Peyer's patch (tissue), 4 donors: Measurements from ENCODE around the gene SPDYE2. TPM values are rescaled to one million over a fixed set of nuclear protein-coding genes. Genes with fewer than 3 reads are reported as not detected.
"Not testable (repeated sequence)": the region's sequence is repeated elsewhere in the genome, so short reads cannot be mapped to it uniquely, and the experiment has no call there.

ENCODE experiments used
- DNase-seq, 3 donors: peaks; one replicate each; pipeline ENCODE4 v3.0.0-alpha.2; 2017 to 2019
- H3K27ac ChIP-seq, 4 donors: fragments of 200-600 bp; sonication (generic); one replicate each; pipeline ENCODE4 v1.5.1; 2016 to 2019
- H3K27me3 ChIP-seq, 2 donors: fragments of 200-600 bp; sonication (generic); one replicate each; pipeline ENCODE4 v1.5.1; 2019
- H3K36me3 ChIP-seq, 3 donors: fragments of 200-600 bp; sonication (generic); one replicate each; pipeline ENCODE4 v1.5.1; 2016 to 2019
- H3K4me1 ChIP-seq, 4 donors: fragments of 200-600 bp; sonication (generic); one replicate each; pipeline ENCODE4 v1.5.1; 2016 to 2019
- H3K4me3 ChIP-seq, 4 donors: fragments of 200-600 bp; sonication (generic); 1 replicate in 3 of 4; 2 replicates in 1 of 4; pipeline ENCODE4 v1.5.1; 2016 to 2019; ENCODE audit warnings: mild to moderate bottlenecking in 1 of 4
- H3K9me3 ChIP-seq, 4 donors: fragments of 200-600 bp; sonication (generic); one replicate each; pipeline ENCODE4 v1.5.1; 2016 to 2019; ENCODE audit warnings: mild to moderate bottlenecking in 1 of 4
- total RNA-seq, 4 donors: library from RNA; depleted of rRNA; stranded (reverse); fragments of >200 nt; gene quantifications; one replicate each; pipeline ENCODE4 v1.1.0, GENCODE V29; 2016

Gene SPDYE2
- not detected for total RNA-seq

GRCh38 chr7:102550808-102551422, at the start of gene SPDYE2:
TSS of gene SPDYE2 (plus strand) at chr7:102551226. CDS start at chr7:102553256, 2,030 bp downstream.
- H3K36me3 ChIP-seq, H3K4me3 ChIP-seq, H3K27ac ChIP-seq, H3K9me3 ChIP-seq, H3K4me1 ChIP-seq, DNase-seq, H3K27me3 ChIP-seq: not testable (repeated sequence)

DNA sequence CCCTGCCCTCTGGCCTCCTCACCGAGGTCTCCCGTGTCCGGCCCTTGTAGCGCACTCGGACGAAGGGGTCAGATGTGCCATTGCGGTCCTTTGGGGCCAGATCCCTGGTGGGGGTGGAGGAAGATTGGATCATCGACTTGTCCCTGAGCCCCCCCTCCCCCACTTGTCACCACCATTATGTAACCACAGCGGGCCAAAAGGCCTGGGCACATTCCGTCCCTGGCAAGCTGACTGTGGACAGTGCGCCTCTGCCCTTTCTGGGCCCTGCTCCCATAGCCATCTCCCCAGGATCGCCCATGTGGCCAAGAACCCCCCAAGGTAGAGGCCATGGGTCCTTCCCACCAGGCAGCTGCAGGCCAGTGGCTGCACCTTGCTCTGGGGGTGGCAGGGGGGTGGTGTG, 47.9 kb upstream of the SPDYE2 start:
- H3K27me3 ChIP-seq, DNase-seq, H3K36me3 ChIP-seq, H3K4me1 ChIP-seq, H3K4me3 ChIP-seq, H3K27ac ChIP-seq, H3K9me3 ChIP-seq: not testable (repeated sequence)

- not testable (repeated sequence) for H3K4me3 ChIP-seq, DNase-seq
These were observed 45.5 kb upstream of the SPDYE2 start for GRCh38 chr7:102505298-102506185.

GRCh38 chr7:102507410-102508088, 43.5 kb upstream of the SPDYE2 start:
- H3K27ac ChIP-seq, result not testable (repeated sequence)
- peak in 1 of 3 donors; percentile 9 for DNase-seq

More at GRCh38 chr7:102505298-102506185, 45.5 kb upstream of the SPDYE2 start:
- not testable (repeated sequence) for H3K27ac ChIP-seq, H3K9me3 ChIP-seq, H3K4me1 ChIP-seq, H3K27me3 ChIP-seq, H3K36me3 ChIP-seq

GRCh38 chr7:102510575-102510974, 40.5 kb upstream of the SPDYE2 start:
- H3K9me3 ChIP-seq, H3K27ac ChIP-seq, H3K4me3 ChIP-seq, H3K36me3 ChIP-seq, DNase-seq, H3K27me3 ChIP-seq, H3K4me1 ChIP-seq: not testable (repeated sequence)

More at GRCh38 chr7:102507410-102508088, 43.5 kb upstream of the SPDYE2 start:
- H3K36me3 ChIP-seq, H3K4me3 ChIP-seq, H3K4me1 ChIP-seq, H3K27me3 ChIP-seq, H3K9me3 ChIP-seq: not testable (repeated sequence)

DNA sequence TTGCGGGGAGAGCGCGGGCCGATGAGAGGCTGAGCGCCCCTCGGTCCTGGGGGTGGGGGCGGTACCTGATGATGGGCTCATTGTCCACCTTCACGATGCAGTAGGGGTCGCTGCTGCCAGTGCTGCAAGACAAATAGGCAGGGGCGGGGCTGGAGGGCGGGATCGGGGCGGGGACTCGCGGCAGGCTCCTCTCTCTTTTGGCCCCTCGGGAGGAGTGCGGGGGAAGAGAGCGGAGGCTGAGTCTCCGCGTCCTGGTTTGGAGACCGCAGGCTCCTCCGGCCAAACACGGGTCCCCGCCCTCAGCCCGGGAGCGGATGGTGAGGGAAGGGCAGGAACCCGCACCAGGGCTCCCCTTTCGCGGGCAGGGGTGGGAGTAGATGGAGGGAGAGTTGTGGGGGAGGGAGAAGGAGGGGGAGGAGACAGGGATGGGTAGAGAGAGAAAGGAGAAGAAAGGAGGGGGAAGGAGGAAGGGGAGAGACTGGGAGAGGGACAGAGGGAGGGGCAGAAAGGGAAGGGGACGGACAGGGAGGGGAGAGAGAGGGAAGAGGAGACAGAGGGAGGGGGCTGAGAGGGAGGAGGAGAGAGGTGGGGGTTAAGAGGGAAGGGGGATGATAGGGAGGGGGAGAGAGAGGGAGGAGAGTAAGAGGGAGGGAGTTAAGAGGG, 39.0 kb upstream of the SPDYE2 start:
- H3K27ac ChIP-seq, DNase-seq, H3K4me3 ChIP-seq, H3K36me3 ChIP-seq, H3K27me3 ChIP-seq, H3K4me1 ChIP-seq, H3K9me3 ChIP-seq: not testable (repeated sequence)

DNA sequence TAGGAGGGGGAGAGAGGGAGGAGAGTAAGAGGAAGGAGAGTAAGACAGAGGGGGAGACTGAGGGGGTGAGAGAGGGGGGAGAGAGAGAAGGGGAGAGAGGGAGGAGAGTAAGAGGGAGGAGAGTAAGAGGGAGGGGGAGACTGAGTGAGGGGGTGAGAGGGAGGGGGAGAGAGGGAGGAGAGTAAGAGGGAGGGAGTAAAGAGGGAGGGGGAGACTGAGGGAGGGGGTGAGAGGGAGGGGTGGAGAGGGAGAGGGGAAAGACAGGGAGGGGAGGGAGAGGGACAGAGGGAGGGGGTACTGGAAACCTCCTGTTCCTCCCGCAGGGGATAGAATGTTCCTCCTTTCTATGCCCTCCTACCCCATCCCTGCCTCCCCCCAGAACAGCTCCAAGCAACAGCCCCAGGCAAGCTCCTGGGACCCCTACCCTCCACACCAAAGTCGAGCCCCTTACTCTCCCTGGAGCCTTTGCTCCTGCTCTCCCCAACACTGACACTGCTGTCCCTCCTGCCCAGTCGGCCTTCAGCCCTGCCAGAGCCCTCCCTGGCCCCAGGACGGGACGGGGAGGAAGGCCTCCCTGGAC, 38.3 kb upstream of the SPDYE2 start:
- DNase-seq, result peak in 1 of 3 donors; percentile 46
- not testable (repeated sequence) for H3K36me3 ChIP-seq, H3K9me3 ChIP-seq, H3K27me3 ChIP-seq, H3K4me1 ChIP-seq
- Histone ChIP-seq H3K27ac (peak overlapping the region in 3 of 4 donors; percentile 26 to 74 (median 57)), H3K4me3 (peak overlapping the region in 1 of 4 donors; percentile 13)

- peak in 1 of 3 donors; percentile 15 for DNase-seq
- not testable (repeated sequence) for H3K27me3 ChIP-seq, H3K9me3 ChIP-seq, H3K4me1 ChIP-seq, H3K4me3 ChIP-seq, H3K27ac ChIP-seq, H3K36me3 ChIP-seq
These were observed 35.9 kb upstream of the SPDYE2 start for GRCh38 chr7:102514881-102515721.

GRCh38 chr7:102515889-102516288, 35.1 kb upstream of the SPDYE2 start:
- H3K27ac ChIP-seq, DNase-seq, H3K36me3 ChIP-seq, H3K4me3 ChIP-seq, H3K27me3 ChIP-seq, H3K4me1 ChIP-seq, H3K9me3 ChIP-seq: not testable (repeated sequence)

DNA sequence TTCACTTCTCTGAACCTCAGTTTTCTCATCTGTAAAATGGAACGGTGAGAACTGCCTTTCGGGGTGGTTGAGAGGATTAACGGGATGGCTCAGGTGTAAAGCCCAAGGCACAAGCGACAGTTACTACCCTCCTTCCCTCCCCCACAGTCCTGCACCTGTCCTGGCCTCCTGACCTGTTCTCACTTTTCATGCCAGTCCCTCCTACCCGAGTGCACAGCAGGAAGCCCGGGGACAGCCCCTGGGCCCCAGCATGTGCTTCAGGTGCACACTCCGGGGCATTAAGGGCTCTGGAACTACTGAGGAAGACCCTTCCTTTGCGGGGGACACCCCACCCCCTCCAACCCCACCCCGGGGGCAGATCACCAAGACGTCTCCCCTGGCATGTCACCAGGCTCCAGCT, 34.1 kb upstream of the SPDYE2 start:
- not testable (repeated sequence) for H3K9me3 ChIP-seq, H3K4me3 ChIP-seq, H3K36me3 ChIP-seq, DNase-seq, H3K27ac ChIP-seq, H3K27me3 ChIP-seq, H3K4me1 ChIP-seq

DNA sequence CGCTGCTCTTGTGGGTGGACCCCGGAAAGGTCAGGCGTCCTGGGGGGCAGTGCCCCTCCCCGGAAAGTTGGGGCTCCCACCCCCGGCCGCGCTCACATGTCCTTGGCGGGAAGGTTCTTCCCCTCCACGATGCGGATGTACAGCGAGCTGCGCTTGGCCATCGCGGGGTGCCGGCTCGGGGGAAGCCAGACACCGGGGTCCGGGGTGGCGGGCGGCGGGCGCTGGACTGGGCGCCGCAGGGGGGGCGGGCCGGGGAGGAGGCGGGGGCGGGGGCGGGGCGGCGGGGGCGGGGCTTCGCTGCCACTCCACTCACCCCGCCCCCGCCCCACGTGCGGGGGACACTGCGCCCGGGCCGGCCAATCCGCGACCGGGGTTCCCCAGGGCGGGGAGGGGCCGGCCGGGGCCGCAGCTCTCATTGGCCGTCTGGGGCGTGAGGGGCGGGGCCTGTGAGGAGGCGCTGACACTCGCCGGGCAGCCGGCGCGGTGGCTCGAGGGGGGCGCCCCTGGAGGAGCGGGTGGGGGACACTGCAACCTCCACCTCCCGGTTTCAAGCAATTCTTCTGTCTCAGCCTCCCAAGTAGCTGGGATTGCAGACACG, 33.4 kb upstream of the SPDYE2 start, which contains the start of gene RASA4B:
TSS of gene RASA4B (minus strand) at position 228 of the 598 bp plus-strand sequence. CDS start at position 161, 67 bp downstream.
- peak in 2 of 3 donors; percentile 15 to 37 for DNase-seq
- H3K36me3 ChIP-seq, H3K9me3 ChIP-seq, H3K4me1 ChIP-seq, H3K27ac ChIP-seq, H3K27me3 ChIP-seq: not testable (repeated sequence)
- H3K4me3 ChIP-seq, result peak within 1 kb of the TSS in 2 of 4 donors; percentile 40 to 44

- not testable (repeated sequence) for H3K9me3 ChIP-seq, H3K4me3 ChIP-seq, DNase-seq
These were observed 30.2 kb upstream of the SPDYE2 start for GRCh38 chr7:102520797-102521196.

DNA sequence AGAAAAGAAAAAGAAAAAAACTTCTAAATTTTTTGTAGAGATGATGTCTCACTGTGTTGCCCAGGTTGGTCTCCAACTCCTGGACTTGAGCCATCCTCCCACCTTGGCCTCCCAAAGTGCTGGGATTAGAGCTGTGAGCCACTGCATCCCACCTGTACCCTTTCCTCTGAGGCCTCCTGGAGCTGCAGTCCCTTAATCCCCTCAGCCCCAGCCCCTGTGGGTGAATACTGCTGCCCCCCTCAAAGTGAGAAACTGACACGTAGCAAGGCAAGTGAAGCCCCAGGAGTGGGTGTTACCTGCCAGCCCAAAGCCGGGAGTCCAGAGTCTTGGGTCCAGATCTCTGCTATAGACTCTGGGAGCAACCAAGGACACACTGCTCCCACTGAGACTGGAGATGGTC, 26.2 kb upstream of the SPDYE2 start:
- H3K27me3 ChIP-seq, H3K4me3 ChIP-seq, H3K27ac ChIP-seq, H3K4me1 ChIP-seq, DNase-seq, H3K36me3 ChIP-seq, H3K9me3 ChIP-seq: not testable (repeated sequence)

More at GRCh38 chr7:102520797-102521196, 30.2 kb upstream of the SPDYE2 start:
- H3K36me3 ChIP-seq, H3K27ac ChIP-seq, H3K4me1 ChIP-seq, H3K27me3 ChIP-seq: not testable (repeated sequence)
